GM19238 (cell line): ENCODE data around the gene AHDC1.

ENCODE experiments used
- DNase-seq: peaks from one replicate; pipeline ENCODE4 v3.0.0; 2011; ENCODE audit warnings: low spot score; ENCODE audit not compliant: insufficient read length

Gene AHDC1

GRCh38 chr1:27535386-27535785, 68.6 kb downstream of the AHDC1 start:
- no peak for DNase-seq

DNA sequence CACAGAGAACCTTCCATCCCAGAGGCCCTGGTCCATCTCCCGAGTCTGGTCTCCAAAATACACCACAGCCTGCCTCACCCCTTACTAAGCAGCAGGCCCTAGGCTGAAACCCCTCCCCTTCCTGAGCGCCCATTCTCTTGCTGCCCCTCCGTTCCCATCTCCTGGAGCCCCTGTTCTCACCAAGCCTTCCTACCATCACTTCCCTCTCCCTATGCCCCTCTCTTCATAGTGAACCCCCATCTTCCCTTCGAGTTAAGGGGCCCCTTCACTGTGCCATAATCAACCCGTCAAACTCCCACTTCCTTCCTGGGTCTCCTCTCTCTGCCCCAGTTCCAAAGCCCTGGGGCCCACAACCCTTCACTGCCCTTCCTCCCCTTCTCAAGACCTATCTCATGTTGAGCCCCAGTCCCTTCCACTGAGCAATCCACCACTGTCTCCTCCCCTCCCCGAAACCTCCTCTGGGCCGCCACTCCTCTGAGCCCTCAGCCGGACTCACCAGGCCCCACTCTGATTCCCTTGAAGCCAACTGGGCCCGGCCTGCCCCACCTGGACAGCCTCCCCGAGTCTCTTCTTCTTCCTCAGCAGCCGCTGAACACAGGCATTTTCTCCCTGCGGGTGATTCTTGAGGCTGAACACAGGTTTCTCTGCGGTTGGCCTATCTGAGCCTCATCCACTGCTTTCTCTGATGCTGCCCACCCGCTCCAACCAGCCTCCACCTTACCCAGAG, 71.8 kb downstream of the AHDC1 start:
- DNase-seq = no peak

GRCh38 chr1:27530192-27530591, 73.8 kb downstream of the AHDC1 start:
- no peak for DNase-seq

DNA sequence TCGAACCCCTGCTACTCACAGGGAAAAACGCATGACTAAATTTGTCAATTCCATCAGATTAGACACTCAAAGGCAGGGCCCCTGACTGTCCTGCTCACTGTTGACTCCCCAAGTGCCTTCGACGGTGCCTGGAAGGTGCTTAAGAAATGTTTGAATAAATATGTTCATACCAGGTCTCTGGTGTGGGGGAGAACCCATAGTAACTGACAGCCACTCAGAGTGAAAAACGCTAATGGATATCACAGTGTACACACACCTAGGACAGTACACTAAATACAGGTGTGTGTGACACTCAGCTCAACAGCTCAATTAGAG, 74.3 kb downstream of the AHDC1 start:
- no peak for DNase-seq

- no peak for DNase-seq
Observed at GRCh38 chr1:27528818-27529703, 74.9 kb downstream of the AHDC1 start.

DNA sequence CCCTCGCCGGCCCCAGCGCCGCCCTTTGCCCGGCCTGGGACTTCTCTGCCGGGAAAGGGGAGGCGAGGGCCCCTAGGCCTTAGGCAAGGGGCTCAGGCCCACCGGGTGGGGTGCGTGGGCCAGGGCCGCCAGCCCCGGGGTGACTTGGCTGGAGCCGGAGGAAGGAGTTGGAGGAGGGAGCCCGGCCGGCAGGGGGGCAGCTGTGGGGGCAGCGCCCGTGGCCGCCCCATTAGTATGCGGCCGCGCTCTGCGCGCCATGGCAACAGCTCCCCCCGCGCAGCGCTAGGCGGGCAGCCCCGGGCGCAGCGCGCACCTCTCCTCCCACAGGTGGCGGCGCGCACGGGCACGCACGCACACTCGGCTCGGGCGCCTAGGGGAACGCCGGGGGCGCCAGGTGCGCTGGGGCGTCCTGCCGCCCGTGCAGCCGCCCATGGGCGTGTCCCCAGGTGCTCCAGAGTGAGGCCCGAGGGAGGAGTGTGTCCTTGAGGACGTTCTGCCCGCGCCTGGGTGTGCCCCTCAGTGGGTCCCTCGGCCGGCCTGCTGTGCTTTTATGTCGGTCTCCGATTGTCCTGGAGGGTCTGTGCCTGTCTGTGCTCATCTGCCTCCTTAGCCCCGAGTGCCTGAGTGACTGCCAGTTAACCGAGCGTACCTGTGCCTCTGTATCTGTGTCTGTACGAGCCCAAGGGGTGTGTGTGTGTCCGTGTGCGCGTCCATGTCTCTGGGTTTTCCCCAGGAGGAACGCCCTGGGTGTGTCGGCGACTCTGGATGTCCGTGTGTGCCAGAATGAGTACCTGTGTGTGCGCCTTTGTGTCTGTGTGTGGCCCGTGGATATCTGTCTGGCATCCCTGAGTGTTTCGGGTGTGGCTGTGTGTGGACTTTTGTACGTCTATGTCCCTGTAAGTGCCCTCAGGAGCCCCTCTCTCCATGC, 75.8 kb downstream of the AHDC1 start:
- DNase-seq = peak; percentile 65

- DNase-seq = peak; percentile 53
Observed at GRCh38 chr1:27527223-27527889, 76.6 kb downstream of the AHDC1 start.

GRCh38 chr1:27526569-27527222, 77.2 kb downstream of the AHDC1 start:
- DNase-seq = no peak

DNA sequence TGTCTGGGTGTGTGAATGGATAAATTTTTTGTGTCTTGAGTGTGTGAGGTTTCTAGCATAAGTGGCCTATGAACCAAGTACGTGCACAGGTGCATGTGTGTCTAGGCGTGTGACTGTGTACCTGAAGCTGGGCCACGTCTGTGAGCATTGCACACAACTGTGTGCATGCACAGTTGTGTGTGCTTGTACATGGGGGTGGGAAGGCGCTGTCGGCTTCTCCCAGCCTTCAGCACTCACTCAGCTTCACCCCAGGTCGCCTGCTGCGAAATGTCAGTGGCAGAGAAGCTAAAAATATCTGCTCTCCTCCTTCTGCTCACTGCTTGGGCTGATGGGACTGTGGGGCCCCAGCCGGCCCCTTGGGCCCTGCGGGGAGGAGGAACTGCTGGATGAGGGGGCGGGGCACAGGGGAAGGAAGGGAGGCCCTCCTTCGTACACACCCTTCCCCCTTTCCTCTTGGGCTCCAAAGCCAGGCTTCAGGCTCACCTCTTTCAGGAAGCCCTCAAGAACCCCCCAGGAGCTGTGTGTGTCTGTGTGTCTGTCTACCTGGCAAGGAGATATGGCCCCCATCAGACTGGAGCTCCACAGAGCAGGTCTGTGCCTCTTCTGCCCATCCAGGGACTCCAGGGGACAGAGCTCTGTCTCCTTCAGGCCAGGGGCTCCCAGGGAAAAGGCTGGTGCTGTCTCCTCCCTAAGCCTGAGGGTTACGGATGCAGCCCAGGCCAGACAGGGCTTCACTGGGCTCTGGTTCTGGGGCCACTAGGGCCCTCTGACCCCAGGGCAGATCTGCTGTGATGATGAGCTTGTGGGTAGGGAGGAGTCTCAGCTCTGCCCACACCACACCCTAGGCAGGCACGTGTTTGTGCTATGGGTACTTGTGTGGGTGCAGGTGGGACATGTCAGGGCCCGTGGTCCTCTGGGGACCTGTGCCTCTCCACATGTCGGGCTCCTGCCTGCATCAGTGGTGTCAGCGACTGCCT, 78.4 kb downstream of the AHDC1 start:
- peak; percentile 87 for DNase-seq

GRCh38 chr1:27523337-27524020, 80.5 kb downstream of the AHDC1 start:
- DNase-seq = no peak

DNA sequence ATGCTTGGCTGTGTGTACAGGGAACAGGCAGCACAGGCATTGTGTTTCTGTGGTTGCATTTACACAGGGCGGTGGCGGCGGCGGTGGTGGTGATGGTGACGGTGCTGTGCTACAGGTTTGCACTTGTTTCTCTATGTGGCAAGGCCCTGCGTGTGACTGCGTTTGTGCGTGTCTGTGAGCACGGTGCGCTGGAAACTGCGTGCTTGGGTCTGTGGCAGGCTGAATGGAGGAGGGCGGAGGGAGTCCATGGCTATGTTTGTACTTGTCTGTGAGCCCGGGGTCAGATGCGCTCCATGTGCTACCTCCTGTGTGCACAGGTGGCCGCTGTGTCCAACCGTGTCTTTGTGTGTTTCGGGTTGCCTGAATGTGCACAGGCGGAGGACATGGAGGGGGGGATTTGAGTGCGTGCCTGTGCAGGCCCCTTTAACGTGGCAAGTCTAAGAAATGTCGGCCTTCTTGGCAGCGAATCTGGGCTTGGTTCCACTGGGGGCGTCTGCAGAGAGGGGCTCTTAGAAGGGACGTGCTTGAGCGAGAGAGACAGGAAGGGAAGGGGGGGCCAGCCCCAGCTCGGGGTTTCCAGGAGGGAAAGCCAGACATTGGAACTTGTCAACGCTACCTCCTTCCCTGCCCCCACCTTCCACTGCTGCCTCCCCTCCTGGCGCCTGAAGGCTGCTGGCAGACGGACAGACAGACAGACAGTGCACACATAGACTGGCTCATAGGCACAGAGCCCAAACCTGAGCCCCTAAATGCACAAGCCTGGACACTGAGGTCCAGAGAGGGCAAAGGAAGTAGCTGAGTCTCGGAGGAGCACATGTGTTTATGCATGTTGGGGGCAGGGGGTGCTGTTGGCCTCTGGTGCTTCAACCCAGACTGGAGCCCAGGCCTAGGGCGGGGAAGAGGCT, 81.3 kb downstream of the AHDC1 start:
- no peak for DNase-seq

GRCh38 chr1:27521861-27522431, 82.0 kb downstream of the AHDC1 start:
- no peak for DNase-seq

- no peak for DNase-seq
Observed at GRCh38 chr1:27521336-27521831, 82.6 kb downstream of the AHDC1 start.

- no peak for DNase-seq
Observed at GRCh38 chr1:27520651-27521050, 83.3 kb downstream of the AHDC1 start.

GRCh38 chr1:27519331-27520258, 84.3 kb downstream of the AHDC1 start:
- DNase-seq = no peak

DNA sequence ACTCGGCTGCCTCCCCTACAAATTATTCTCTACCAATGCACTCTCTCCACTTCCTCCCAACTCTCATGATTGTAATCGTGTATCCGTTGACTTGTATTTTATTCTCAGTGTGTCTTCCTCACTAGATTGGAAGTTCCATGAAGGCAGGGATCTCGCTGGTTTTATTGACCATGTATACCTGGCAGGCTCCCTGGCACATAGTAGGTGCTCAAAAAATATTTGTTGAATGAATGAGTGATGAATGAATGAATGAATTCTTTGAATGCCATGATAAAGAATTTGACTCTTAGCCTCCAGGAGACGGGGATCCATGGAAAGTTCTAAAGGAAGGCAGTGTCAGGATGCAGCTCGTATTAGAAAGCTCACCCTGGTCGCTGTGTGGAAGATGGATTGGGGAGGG, 85.1 kb downstream of the AHDC1 start:
- DNase-seq = no peak
